ENCODE data around the gene WDR72.

The WDR72 gene

GRCh38 chr15:53675832-53676231 is 83.6 kb downstream of the WDR72 start:
- no peak for TF ChIP-seq POLR2AphosphoS5 (IDR thresholded peaks at IDR 0.05; ENCODE audit: low read depth)
- no peak for TF ChIP-seq GABPA (IDR thresholded peaks at IDR 0.05; ENCODE audit: low read depth)
- TF ChIP-seq, protein P1, sequence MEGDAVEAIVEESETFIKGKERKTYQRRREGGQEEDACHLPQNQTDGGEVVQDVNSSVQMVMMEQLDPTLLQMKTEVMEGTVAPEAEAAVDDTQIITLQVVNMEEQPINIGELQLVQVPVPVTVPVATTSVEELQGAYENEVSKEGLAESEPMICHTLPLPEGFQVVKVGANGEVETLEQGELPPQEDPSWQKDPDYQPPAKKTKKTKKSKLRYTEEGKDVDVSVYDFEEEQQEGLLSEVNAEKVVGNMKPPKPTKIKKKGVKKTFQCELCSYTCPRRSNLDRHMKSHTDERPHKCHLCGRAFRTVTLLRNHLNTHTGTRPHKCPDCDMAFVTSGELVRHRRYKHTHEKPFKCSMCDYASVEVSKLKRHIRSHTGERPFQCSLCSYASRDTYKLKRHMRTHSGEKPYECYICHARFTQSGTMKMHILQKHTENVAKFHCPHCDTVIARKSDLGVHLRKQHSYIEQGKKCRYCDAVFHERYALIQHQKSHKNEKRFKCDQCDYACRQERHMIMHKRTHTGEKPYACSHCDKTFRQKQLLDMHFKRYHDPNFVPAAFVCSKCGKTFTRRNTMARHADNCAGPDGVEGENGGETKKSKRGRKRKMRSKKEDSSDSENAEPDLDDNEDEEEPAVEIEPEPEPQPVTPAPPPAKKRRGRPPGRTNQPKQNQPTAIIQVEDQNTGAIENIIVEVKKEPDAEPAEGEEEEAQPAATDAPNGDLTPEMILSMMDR (IDR thresholded peaks at IDR 0.05; ENCODE audit: insufficient read depth, low read length) = no peak
- TF ChIP-seq SPI1 (IDR thresholded peaks at IDR 0.05; ENCODE audit: borderline replicate concordance, low read depth) = no peak
- TF ChIP-seq, protein P2, sequence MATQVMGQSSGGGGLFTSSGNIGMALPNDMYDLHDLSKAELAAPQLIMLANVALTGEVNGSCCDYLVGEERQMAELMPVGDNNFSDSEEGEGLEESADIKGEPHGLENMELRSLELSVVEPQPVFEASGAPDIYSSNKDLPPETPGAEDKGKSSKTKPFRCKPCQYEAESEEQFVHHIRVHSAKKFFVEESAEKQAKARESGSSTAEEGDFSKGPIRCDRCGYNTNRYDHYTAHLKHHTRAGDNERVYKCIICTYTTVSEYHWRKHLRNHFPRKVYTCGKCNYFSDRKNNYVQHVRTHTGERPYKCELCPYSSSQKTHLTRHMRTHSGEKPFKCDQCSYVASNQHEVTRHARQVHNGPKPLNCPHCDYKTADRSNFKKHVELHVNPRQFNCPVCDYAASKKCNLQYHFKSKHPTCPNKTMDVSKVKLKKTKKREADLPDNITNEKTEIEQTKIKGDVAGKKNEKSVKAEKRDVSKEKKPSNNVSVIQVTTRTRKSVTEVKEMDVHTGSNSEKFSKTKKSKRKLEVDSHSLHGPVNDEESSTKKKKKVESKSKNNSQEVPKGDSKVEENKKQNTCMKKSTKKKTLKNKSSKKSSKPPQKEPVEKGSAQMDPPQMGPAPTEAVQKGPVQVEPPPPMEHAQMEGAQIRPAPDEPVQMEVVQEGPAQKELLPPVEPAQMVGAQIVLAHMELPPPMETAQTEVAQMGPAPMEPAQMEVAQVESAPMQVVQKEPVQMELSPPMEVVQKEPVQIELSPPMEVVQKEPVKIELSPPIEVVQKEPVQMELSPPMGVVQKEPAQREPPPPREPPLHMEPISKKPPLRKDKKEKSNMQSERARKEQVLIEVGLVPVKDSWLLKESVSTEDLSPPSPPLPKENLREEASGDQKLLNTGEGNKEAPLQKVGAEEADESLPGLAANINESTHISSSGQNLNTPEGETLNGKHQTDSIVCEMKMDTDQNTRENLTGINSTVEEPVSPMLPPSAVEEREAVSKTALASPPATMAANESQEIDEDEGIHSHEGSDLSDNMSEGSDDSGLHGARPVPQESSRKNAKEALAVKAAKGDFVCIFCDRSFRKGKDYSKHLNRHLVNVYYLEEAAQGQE (IDR thresholded peaks at IDR 0.05; ENCODE audit: insufficient replicate concordance, low read depth) = no peak

GRCh38 chr15:53671545-53671944 is 87.9 kb downstream of the WDR72 start:
- Histone ChIP-seq H3K27me3 (ENCODE audit: insufficient read depth, poor library complexity, severe bottlenecking) (no peaks in the 10 kb centered on the region), H3K4me3 (replicated peaks; ENCODE audit: insufficient read depth, low read length) (no peak overlapping the region), H3K27ac (replicated peaks) (no peak overlapping the region)
- no peak for TF ChIP-seq GABPA (IDR thresholded peaks at IDR 0.05; ENCODE audit: low read depth)
- TF ChIP-seq, protein P1 (IDR thresholded peaks at IDR 0.05; ENCODE audit: insufficient read depth, low read length) = no peak
- TF ChIP-seq POLR2AphosphoS5 (IDR thresholded peaks at IDR 0.05; ENCODE audit: low read depth) = no peak
- TF ChIP-seq, protein P2 (IDR thresholded peaks at IDR 0.05; ENCODE audit: insufficient replicate concordance, low read depth) = no peak
- no peak for TF ChIP-seq SPI1 (IDR thresholded peaks at IDR 0.05; ENCODE audit: borderline replicate concordance, low read depth)
- no peak for DNase-seq (ENCODE audit: low read depth in 1 of 2, low spot score in 1 of 2)

More at GRCh38 chr15:53675832-53676231, 83.6 kb downstream of the WDR72 start:
- Histone ChIP-seq H3K4me3 (replicated peaks; ENCODE audit: insufficient read depth, low read length) (no peak overlapping the region), H3K27me3 (ENCODE audit: insufficient read depth, poor library complexity, severe bottlenecking) (no peaks in the 10 kb centered on the region), H3K27ac (replicated peaks) (no peak overlapping the region)
- no peak for DNase-seq (ENCODE audit: low read depth in 1 of 2, low spot score in 1 of 2)

- Histone ChIP-seq H3K27me3 (ENCODE audit: insufficient read depth, poor library complexity, severe bottlenecking) (no peaks in the 10 kb centered on the region), H3K27ac (replicated peaks) (no peak overlapping the region)
These were observed 88.8 kb downstream of the WDR72 start for GRCh38 chr15:53670701-53671100.

More at GRCh38 chr15:53670701-53671100, 88.8 kb downstream of the WDR72 start:
- TF ChIP-seq GABPA (IDR thresholded peaks at IDR 0.05; ENCODE audit: low read depth) (no peak), SPI1 (IDR thresholded peaks at IDR 0.05; ENCODE audit: borderline replicate concordance, low read depth) (no peak), POLR2AphosphoS5 (IDR thresholded peaks at IDR 0.05; ENCODE audit: low read depth) (no peak)
- TF ChIP-seq, protein P1 (IDR thresholded peaks at IDR 0.05; ENCODE audit: insufficient read depth, low read length) = no peak
- TF ChIP-seq, protein P2 (IDR thresholded peaks at IDR 0.05; ENCODE audit: insufficient replicate concordance, low read depth) = no peak
- DNase-seq (ENCODE audit: low read depth in 1 of 2, low spot score in 1 of 2) = no peak
- H3K4me3 ChIP-seq (replicated peaks; ENCODE audit: insufficient read depth, low read length) = no peak overlapping the region
